NCI-H1930 (cell line): ENCODE data around the gene RPS2.
"Not testable (repeated sequence)": the region's sequence is repeated elsewhere in the genome, so short reads cannot be mapped to it uniquely, and the experiment has no call there.

Experiments used
- DNase-seq, 2 experiments: peaks; one replicate each; lab custom pipeline; 2025; lab: John Stamatoyannopoulos, UW

Gene RPS2

DNA sequence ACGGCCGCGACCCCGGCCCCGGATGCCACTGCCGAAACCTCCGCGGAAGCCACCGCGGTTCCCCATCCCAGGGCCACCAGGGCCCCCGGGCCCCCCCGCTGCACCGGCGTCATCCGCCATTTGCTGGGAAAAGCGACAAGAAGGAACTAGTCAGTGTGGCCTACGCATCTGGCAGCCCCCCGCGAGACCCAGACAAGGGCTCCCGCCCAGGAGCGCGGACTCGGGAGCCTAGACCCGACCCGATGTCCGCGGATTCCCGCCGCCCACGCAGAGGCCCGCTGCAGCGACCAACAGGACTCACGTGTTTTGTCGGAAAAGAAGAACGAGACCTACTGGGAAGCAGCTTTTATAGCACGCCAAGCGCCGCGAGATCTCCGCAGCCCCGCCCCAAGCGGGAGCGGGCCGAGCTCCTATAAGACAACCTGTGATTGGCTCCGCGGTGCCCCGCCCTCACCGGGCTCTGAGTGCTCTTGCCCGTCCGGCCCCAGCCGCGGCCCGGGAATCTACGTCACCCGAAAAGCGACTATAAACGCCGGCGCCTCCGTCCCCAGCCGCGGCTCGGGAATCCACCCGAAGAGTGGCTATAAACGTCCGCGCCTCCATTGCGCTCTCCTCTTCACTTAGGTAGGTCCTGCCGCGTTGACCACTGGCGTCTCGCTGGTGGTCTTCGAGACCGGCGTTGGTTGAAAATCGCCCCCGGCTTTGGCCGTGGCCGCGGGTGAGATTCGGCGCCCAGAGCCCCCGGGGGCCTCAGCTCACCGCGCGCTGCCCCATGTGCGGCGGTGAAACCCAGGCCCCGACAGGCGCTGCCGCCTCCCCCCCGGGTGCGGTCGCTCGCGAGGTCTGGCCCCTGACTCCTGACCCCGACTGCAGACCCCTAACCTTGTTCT lies at the start of gene RPS2:
RPS2 (minus strand) TSS at position 321 of the 890 bp plus-strand sequence; CDS start at position 120, 201 bp downstream.
- peak; percentile 99 for DNase-seq

DNA sequence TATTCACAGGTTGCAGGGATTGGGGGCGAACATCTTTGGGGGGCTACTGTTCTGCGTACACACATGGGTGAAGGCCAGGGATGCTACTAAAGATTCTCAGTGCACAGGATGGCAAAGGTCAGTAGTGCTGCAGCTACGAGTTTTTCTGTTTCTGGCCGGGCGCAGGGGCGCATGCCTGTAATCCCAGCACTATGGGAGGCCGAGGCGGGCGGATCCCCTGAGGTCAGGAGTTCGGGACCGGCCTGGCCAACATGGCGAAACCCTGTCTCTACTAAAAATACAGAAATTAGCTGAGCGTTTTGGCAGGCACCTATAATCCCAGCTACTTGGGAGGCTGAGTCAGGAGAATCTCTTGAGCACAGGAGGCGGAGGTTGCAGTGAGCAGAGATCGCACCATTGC lies 48.9 kb upstream of the RPS2 start:
- no peak for DNase-seq

DNA sequence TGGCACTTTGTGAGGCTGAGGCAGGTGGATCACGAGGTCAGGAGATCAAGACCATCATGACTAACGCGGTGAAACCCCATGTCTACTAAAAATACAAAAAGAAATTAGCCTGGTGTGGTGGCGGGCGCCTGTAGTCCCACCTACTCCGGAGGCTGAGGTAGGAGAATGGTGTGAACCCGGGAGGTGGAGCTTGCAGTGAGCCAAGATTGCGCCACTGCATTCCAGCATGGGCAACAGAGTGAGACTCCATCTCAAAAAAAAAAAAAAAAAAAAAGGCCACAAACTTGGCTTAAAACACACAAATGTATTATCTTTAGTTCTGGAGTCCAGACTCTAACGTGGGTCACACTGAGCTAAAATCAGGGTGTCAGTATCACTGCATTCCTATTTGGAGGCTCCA lies 47.1 kb upstream of the RPS2 start:
- DNase-seq = not testable (repeated sequence)

DNA sequence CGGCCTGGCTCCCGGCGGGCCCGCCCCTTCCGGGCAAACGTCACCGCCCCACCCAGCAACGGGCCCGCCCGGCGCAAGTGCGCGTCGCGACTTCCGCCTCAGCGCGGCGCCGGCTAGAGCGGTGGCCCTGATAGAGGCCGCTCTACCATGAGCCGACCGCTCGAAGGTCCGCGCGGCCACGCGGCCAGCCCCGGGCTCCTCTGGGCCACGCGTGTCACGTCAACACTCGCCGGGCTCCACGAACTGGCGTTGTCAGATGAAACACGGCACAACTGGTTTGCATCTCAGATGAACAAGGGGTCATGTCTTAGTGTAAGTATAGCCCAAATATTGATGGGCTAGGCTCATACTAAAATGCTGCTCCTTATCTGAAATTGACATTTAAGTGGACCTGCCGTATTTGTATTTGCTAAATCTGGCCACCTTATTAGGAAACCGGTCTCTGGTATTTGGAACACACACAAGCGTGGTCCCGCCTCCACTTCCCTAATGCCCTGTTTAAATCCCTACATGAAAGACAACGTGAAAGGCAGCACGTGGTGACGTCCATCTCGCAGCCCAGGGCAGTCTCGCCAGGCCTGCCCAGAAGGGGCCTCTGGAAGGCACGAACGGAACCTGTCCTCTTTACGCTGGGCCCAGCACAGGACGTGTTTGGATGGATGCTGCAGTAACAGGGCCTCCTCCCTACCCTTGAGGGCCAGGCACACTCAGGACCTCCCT lies 45.3 kb upstream of the RPS2 start, which contains the start of gene ZNF598:
ZNF598 (minus strand) TSS at position 31 of the 720 bp plus-strand sequence.
- peak; percentile 84 to 93 for DNase-seq

GRCh38 chr16:2009164-2009711 lies 44.6 kb upstream of the RPS2 start:
- no peak for DNase-seq

- DNase-seq = no peak
Measured at GRCh38 chr16:2008631-2009163, 44.1 kb upstream of the RPS2 start.

GRCh38 chr16:2008009-2008526 lies 43.4 kb upstream of the RPS2 start:
- DNase-seq = no peak

DNA sequence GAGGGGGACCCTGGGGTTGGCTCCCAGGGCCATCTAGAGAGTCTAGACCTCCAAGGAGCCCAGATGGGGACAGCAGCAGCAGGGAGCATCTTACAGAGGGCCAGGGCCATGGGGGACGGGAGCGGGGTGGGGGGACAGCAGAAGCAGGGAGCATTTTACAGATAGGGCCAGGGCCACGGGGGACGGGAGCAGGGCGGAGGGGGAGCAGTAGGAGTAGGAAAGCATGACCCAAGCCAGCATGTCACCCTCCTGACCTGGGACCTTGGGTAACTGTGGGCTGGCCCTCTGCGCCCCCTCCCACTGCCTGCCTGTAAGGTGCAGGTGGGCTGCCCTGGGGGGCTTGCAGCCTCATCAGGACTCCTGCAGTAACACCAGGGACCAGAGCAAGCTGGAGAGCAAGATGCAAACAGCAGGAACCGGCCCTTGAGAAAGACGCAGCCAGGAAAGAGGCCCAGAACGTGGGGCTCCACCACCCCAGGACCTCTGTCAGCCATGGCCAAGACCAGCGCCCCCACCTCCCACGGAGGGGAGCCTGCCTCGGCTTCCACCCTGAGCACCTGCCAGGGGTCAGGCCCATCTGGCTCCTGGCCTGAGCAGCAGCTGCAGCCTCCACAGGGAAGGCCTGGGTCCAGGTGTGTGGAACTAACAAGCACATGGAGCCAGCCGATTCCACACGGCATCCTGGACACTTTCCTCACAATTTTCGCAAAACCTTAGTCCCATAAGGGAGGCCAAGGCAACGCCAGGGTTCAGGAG lies 42.6 kb upstream of the RPS2 start:
- no peak for DNase-seq

- no peak for DNase-seq
Measured at GRCh38 chr16:2006317-2006716, 41.7 kb upstream of the RPS2 start.

GRCh38 chr16:2005646-2006045 lies 41.0 kb upstream of the RPS2 start:
- DNase-seq = no peak

DNA sequence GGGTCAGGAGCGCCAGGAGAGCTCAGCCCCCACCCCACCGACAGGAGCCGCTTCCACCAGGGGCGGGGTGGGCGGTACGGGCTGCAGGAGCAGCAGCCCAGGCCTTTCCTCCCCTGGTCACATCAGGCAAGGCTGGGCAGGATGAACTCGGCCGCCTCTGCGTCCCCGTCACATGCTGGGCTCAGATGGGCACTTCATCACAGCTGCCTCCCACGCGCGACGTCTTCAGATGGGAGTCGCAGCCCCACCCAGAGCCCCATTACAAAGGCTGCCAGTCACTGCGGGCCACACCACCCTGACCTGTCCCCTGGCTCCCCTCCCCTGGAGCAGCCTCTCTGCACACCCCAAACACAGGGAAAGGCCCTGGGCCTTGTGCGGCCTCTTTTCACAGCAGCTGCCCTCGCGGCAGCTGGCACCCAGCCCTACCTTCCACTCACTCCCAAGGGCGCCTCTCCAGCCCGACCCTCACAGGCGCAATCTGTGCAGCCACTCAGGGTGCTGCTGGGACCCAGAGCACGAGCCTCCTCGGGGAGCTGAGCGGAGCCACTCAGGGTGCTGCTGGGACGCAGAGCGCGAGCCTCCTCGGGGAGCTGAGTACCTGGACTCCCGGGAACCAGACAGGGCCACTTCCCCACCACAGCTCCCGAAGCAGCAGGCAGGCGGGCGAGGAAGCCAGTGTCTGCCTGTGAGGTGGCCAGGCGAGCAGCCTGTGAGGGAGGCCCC lies 40.3 kb upstream of the RPS2 start:
- DNase-seq = no peak

DNA sequence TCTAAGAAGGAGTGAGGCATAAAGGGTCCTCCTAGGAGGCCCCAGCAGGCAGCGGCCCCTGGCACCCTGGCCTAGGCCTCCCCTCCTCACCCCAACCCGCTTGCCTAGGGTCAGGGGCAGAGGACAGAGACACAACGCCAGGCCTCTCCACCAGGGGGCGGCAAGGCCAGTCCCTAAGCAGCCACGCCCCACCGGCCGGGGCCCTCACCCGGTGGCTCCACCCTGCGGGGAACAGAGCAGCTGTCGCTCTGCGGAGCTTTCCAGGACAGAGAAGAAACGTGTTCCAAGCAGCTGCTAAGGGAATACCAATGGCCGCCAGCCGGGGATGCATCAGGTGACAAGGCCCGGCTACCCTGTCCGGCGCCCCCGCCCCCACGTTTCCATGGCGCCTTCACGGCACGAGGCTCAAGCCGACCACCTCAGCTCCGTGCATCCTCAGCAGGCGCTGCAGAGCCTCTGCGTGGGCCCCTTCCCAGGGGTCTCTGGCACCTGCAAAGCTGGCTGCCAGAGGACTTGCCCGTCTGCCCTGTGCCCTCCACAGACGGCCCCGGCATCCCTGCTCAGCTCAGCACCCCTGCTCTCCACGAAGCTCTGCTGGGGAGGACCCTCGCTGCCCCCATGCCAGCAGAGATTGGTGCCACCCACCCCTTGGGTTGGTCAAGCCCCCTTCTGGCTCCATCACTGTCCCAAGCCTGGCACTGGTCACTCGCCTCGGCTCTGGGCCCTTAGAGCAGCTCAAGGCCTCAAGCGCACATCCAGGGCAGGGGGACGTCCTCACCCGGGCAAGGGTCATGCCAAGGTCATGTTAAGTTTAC lies 39.4 kb upstream of the RPS2 start:
- DNase-seq = peak; percentile 98

DNA sequence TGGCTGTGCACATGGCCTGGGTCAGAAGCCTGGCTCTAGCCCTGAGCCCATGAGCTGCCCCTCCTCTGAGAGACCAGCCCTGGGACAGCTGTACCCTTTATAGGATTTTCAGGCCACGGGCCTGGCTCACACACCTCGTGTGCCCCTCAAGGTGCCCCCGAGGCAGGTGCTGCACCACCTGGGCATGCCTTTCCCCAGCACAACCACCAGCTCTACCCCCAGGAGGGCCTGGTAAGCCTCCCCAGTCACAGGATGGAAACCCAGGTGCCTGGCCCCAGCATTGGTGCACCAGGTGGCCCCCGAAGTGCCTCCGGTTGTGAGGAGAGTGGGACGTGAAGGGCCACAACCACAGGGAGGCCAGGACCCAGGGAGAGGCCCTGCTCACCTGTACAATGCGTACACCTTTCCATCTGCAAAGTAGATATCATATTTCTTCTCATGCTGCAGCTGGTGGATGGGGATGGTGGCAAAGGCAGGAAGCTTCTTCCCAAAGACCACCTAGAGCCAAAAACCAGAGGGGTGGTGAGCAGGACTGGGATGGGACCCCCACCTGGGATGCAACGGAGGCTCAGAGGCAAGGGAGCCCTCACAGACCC lies 38.7 kb upstream of the RPS2 start:
- no peak for DNase-seq

DNA sequence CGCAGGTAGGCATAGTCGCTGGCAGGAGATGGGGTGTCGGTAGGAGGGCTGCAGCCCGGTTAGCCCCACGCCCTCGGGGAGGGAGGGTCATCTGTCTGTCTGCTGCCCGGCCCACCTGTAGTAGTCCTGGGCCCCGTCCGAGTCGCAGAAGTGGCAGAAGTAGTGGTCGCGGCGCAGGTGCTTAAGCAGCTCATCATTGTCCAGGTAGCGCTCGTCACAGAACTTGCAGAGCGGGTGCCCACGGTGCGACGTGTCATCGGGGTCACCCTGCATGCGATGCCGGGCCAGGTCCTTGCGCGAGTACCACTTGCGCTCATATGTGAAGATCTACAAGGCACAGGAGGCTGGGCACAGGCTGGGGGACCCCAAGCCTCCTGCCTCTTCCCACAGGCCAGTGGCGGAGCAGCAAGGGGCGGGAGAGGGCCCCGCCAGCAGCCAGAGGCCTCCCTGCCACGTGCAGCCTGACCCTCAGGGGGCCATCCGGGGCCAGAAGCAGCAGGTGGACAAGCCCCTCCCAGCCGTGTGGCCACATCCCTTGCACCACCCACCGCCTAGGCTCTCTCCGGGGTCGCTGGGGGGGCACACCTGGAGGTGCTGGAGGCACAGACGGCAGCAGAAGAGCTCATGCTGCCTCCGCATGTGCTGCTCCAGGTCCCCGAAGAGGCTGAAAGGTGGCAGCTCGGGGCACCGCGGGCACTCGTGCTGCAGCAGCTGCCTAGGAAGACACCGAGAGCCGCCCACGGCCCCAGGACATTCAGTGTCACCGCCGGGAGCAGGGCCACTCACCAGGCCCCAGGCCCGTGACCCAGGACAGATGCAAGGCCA lies 38.0 kb upstream of the RPS2 start:
- DNase-seq = no peak

DNA sequence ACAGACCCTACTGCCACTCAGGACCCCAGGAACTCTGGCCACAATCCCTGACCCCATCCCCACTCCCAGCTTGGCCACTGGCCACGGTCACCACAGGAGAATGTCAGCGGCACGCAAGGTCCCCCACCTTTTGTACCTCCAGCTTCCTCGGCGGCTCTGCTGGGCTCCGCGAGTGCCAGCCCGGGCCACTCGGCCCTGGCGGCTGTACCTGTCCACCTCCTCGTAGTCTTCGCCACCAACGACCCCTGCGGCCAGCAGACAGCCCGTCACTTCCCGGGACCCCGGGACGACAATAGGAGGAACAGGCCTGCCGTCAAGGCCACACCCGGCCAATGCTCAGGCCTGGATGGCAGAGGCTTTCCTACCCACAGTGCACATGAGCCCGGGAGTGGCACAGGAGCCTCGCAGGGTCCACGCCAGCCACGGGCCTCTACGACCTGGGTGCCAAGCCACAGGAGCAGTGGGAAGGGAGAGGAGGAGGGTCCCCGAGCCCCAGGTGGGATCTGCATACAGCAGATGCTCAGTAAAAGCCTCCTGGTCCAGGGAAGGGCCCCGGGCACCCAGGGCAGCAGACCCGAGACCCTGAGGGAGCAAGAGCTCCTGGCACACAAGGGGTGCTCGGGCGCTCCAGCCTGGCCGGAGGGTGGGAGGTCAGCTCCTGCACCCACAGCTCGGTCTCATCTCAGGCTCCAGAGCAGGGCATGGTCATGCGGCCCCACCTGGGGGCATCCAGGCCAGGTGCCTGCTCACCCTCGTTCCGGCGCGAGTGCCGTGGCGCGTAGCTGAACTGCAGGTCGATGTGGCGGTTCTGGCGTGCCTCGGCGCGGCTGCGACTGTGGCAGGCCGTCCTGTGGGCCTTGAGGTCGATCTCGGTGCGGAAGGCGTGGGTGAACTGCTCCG lies 37.1 kb upstream of the RPS2 start:
- no peak for DNase-seq

GRCh38 chr16:2001035-2001434 lies 36.4 kb upstream of the RPS2 start:
- DNase-seq = no peak

GRCh38 chr16:1999866-2000514 lies 35.4 kb upstream of the RPS2 start:
- DNase-seq = no peak
